GM19035 (cell line): Measurements from ENCODE around the gene IL19.

ENCODE experiments used
- ATAC-seq: cut with Tn5 transposase; IDR thresholded peaks from one replicate; pipeline ENCODE4 v1.9.1; 2021; ENCODE audit not compliant: unreplicated experiment

The IL19 gene

DNA sequence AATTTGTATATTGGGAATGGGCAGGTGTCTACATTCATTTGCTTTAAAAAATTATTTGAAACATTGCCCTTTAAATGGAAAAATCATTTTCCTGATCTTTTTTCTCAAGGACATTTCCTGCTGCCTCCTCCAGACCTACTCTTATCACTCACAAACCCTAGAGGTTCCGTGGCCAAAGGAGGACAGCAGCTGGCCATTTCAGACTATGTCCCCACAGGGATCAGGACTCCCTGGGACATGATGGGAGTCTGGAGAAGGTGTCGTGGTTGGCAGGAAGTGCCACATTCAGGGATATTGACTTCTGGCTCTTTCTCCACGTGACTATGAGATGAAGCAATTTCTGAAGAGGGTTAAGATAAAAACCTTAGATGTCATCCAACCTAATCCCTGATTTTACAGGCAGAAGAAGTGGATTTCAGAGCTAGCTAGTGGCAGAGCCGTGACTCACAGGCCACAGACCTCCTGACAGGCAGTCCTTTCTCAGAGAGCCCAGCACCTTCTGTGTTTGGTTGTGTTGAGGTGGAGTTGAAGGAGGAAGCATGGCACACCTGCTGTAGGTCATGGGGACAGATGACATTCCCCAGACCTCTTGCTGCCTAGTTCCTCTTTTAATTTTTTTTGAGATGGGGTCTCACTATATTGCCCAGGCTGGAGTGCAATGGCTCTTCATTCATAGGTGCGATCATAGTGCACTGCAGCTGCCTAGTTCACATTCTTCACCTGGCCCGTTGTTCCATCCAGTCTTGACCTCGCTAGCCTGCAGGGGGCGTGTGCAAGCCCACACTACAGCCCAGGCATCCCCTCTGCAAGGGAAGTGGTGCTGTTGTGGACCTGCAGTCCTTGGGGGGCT lies 27.2 kb downstream of the IL19 start:
- ATAC-seq: no peak

DNA sequence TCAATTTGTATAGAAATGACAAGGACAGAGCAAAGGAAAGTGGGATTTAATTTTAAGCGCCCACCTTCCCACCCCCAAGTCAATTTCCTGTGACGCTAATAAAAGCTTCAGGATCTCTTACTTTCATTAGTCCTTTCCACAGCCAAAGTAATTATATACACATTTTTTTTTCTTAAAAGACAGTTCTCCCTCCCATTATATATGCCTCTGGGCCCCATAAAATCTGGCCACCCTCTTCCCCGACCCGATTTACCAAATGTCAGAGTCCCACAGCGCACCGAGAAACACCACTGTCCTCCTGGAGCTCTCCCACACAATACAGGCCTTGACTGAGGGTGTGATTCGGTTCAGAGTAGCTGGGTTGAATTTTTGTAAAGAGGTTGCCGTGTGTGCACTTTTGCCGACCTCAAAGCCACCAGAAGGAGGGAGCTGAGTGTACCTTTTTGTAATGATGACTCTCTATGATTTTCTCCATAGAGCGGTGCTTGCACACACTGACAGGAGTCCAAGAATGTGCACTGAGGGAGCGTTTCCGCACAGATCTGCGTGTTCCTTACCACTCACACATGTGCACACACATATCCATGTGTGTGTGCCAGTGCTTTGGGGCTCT lies 27.9 kb downstream of the IL19 start:
- ATAC-seq: no peak

DNA sequence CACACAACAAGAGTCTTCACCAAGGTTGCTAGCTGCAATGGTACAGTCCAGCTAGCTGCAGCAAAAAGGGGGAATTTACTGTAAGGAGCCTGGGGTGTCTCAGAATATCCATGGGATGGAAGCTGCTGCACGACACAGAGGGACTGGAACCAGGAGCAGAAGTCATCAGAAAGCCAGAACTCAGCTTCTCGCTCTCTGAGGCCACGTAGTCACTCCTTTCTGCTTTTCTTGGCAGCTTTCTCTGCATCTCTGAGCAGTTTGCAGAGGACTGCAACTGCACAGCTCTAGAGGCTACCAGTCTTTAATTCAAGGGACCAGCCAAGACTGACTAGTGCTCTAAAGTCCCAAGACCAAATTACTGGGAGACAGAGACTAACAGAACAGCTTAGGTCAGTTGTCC lies 28.7 kb downstream of the IL19 start:
- no peak for ATAC-seq

DNA sequence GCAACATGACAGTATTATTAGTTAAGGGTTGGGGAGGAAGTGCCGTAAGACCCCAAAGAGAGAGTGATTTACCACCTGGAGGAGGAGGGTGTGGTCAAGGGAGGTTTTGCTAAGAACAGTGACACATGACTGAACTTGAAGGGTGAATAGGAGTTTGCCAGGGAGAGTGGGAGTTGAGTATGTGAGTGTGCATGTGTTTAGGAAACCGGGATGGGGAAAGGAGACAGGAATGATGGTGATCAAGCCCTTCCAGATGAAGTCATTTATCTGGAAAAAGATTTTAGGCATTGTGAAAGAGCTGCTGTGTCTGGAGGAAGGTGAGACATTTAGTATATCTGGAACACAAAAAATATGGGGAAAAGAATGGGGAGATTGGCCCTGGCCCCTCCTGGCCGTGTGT lies 29.8 kb downstream of the IL19 start:
- ATAC-seq: no peak

DNA sequence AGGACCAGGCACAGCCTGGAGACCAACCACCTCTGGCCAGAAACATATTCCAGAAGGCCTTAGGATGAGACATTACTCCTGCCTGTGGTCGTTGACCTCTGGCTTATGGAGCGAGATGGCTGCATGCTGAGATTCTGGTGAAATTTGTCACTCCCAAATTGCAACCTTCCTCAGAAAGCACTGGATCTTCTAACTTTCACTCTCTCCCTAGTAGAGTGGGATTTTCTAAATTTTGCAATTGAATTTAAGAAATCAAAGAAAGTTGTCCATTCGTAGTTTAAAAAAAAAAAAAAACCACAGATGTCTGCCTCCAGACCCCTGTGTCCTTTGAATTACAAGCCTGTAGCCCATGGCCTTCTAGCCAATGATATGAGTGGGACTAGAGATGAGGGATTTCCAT lies 30.3 kb downstream of the IL19 start:
- no peak for ATAC-seq

DNA sequence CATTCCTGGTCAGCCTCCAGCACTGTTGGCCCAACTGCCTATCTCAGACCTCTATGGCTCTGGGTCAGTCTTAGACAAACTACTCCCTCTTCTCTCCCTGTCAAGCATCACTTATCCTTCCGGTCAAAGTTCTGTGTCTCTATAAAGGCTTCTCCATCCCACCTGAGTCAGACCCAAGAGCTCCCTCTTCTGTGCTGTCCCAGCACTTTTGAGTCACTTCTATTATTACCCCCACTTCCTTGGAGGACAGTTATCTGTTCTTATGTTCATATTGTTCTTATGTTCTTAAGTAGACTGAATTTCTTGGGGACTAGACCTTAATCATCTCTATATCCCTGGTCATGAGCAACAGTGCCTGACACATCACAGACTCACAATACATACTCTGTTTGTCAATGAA lies 30.9 kb downstream of the IL19 start:
- no peak for ATAC-seq

DNA sequence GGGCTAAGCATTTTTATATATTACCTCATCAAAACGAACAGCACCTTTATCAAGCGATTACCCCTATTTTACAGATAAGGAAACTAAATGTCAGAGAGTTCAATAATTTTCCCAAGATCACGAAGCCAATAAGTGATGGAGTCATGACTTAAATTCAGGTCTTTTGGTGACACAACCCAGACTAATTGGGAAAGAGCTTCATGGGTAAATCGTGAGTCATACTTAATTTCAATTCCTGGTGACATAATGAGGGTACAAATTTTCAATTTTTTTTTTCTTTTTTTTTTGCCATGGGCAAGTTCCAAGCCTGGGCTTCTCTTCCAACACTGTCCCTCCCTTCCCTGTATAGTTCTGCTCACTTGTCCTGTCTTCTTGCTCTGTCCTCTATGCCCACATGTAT lies 31.8 kb downstream of the IL19 start:
- no peak for ATAC-seq

DNA sequence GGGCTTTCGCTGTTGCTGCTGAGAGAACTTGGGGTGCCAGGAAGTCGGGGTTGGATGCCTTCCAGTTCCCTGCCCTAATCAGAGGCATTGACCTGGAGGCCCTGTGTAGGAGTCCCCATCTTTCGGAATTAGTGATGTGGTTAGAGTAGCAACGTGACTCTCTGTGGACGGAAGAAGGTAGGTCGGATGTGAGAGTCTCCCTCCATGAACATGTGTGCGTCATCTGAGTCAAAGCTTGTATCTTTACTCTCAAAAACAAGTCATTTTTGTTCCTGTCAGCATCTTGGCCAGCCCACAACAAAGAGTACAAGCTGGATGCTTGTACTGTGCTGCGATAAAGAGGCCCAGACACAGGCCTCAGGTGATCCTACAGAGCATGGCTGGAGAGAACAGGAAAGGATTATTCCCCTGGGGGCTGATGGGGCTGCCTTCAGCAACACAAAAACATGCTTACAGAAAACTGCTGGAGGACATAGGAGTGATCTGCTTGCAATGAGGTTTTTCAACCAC lies 32.7 kb downstream of the IL19 start:
- peak; percentile 95 for ATAC-seq

DNA sequence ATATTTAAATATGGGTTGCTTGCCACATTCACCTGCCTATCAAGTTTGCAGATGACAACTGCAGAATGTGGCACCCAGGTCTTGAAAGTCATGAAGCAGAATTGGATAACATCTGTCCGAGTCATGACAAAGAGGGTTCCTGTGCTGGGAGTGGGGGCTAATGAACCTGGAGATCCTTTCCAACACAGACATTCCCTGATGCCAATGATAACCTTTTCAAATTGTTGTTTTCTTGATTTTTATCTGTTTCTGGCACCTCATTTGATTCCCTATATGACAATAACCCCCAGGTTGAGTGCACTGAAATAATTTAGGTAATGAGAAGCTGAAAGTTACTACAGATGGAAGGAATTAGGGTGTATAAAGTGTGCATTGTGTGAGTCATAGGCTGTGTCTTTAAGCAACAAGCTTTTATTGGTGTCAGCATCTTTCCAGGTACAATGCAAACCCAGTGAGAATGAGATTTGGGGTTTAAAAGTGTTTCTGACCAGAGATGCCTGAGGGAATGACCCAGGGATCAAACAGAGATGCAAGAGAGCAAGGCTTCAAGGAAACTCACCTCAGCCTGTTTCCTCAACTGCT lies 33.7 kb downstream of the IL19 start:
- no peak for ATAC-seq

DNA sequence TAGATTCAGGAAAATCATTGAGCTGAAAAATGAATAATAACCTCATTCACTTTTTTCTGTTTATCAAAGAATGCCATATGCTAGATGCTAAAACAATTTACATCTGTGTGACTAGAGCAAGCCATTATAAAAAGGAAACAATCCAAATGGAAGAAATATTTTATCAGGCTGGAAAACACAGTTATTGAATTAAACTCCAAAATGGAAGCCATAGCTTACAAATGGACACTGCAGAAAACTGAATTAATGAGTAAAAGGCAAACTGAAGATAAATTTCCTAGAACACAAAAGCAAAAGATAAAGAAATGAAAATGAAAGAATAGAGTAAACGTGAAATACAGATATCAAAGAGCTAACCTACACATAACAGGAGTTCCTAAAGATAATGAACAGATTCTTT lies 34.8 kb downstream of the IL19 start:
- ATAC-seq: no peak

DNA sequence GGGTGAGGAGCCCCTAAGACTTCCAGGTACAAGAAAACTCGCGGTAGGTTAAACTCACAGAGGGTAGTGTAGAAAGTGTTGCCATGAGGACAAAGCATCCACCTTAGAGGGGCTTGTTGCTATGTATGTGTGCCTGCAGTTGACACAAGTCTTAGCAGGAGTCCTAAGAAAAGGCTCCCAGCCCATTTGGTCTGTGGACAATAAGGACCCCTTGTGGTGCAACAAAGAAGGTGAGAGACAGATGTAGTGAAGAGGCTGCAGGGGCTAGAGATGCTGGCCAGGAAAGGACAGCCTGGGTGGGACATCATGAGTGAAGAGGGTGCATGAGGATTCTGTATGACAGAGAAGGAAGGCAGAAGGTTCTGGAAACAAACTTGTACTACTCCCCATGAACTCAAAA lies 38.0 kb downstream of the IL19 start:
- ATAC-seq: peak; percentile 63

DNA sequence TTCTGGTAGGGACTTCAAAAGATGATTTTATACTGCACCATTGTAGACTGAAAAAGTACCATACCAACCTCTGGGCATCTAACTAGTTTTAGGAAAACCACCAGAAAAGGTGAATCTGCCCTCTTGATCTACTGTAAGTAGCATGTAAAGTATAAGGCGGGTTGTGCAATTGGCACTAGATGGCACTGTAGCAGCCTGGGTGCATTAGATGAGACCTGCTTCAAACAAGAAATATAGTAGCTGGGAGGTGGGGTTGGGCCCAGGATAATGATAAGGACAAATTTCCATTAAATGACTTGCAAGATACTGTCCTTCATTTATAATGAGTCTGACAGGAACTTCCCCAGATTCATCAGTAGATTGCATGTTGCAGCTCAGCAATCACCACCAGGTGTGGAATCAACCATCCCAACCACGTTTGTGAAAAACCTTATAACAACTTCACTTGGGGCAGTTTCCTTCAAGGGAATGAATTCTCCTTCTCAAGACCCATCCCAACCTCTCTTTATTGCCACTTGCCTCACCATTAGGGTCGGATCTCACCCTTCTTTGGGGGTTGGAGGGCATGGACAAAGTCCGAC lies 39.0 kb downstream of the IL19 start:
- no peak for ATAC-seq

DNA sequence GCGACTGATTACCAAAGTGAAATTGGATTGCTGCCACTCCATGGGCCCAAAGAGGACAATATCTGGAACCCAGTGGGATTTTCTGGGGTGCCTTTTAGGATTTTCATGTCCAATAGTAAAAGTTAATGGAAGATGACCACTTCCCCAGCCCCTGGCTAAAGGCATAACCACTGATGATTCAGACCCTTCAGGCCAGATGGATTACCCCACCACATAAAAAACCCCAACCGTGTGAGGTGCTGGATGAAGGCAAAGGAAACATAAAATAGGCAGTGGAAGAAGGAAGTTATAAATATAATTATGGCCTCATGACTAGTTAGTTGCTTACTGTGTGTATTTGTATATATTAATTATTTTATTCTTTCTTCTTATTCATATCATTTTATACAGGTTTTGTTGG lies 41.9 kb downstream of the IL19 start:
- ATAC-seq: no peak

DNA sequence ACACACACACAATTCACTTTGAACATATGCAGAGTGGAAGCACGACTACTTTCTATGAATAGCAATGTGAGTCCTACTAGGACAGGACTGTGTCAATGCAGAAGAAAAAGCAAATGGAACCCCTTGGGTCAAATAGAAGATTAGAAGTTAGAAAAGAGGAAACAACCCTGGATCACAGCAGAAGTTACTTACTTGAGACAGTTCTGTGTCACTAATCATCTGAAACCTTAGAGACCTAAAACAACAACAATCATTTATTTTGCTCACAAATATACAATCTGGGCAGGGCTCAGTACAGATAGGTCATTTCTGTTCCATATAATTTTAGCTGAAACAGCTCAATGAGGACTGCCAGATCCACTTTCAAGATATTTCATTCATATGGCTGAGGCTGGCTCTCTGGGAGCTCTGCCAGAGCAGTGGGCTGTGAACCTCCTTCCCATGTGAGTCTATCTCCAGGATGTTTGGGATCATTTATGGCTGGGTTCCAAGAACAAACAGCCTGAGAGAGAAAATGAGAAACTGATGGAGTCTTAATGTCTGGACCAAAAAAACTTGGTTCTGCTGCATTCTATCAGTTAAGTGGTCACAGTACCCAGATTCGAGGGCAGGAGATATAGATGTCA lies 44.3 kb downstream of the IL19 start:
- ATAC-seq: no peak

DNA sequence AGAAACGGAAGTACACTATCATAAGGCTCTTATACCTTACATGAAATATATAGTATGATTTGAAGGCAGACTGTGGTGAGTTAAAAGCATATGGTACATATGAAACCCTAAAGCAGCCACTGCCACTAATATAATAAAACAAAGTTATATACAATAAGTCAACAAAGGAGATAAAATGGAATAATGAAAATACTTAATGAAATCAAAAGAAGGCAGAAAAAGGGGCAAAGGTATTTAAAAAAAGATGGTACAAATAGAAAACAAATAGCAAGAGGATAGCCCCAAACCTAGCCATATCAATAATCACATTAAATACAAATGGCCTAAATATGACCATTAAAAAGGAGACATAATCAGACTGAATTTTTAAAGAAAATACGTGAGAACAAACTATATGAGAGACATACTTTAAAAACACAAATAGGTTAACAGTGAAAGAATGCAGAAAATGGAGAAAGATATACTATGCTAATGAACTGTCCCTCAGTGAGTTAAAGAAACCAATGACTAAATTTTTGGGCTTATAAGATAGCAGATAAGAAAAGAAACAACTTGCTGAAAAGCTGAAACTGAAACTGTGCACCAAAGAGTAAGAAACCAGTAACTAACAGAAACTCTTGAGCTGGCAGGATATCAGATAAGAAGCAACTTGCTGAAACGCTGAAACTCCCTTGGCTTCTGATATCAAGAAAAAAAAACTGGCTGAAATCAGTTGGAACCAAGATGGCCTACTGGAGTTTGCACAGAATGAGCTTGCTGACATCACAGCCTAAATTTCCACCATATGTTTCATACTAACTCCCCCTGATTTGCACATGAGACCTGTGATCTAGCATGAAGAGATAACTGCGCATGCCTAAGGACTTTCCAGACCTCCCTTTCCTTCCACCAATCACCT lies 46.1 kb downstream of the IL19 start:
- ATAC-seq: peak; percentile 76

DNA sequence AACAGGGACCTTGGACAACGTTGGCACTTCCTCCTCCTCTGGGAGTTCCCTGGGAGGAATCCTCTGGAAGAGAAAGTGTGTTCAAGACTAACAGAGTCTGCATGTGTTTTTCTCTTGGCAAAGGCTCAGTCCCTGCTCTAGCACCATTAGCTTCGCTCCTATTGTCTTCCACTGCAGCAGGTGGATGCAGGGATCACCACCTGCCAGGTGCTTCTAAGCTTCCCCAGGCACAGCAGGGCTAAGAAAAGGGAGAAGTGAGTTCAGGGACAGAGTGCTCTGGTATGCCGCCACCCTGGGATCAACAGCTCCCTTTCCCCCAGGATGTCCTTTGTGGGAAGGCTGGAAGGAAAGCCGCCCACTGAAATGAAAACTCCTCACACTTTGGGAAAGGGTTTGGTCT lies 50.9 kb downstream of the IL19 start:
- ATAC-seq: no peak

DNA sequence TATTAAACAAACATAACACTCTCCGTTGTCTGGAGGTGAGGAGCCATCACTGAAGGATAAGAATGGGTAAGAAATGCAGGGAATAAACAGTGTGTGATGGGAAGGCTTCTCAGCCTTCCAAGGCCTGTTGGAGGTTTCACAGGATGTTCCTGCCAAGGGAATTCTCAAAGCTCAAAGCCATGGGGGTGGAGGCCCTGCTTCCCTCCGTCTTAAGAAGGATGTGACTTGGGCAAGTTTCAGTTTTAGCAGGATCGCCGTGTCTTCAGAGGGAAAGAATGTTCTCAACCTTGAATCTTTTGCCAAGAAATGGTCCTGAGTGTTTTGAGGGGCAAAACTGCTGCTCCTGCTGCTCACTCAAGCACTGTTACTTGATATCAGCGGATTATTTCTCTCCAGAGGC lies 53.2 kb downstream of the IL19 start:
- no peak for ATAC-seq

DNA sequence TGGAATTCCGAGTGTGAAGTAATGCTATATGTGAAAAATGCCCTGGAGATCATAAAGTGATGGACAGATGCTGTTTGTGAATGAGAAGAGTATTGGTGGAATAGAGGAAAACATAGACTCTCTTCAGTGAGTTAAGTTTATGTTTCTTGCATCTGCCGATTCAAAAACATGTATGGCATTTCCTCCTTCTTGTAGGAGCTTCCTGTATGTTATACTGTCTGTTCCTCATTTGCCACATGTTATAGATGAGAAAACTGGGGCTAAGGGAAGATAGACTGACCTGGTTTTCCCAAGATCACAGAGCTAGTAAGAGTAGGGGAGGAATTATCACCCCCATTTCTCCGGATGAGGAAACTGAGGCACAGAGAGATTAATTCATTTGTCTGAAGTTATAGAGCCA lies 53.8 kb downstream of the IL19 start:
- no peak for ATAC-seq

DNA sequence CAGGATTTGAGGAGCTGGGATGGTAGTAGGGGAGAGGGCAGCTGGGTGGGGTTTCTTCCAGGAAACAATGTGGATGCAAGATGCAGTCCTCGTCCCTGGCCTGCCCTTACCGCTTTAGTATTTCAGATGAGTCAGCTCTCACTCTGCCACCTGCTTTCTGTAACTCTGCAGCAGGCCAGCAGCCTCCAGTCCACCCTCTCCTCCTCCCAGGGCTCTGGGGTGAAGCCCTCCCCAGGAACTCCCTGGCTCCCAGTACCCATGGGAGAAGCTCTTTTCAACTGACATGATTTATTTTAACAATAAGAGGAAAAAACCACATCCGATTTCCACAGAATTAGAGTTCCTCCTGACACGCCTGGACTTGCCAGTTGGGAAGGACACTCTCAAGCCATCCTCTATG lies 55.8 kb downstream of the IL19 start:
- ATAC-seq: no peak

DNA sequence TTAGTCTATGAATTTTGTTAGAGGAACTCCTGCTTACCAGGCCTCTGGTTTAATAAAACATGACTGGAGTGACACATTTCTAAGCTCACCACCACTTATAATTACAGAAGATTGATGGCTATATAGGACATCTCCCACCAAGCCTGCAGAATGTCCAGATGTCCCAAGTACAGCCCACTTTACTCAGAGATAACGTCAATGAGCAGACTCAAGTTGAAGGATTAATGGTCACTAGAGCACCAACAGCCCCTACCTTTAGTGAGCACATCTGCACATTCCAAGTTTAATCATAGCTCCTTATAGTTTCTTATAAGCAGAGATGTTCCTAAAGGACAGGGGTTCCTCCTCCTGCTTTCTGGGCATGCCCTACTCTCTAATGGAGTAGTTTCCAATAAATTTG lies 57.5 kb downstream of the IL19 start:
- no peak for ATAC-seq
